IMR-90 (cell line): ENCODE data around the gene AIRE. TPM values are rescaled to one million over a fixed set of nuclear protein-coding genes. Genes with fewer than 3 reads are reported as not detected.

ENCODE experiments used
- ATAC-seq: fragments of 200-7000 bp; cut with Tn5 transposase; 2 replicates; pipeline ENCODE4 v1.9.1; 2020; ENCODE audit warnings: low read depth, mild to moderate bottlenecking, moderate library complexity
- BruUV-seq: library from RNA; stranded (reverse); fragments of 400-500 nt; replicated peaks from 2 replicates; lab custom pipeline; 2021; lab: Mats Ljungman, UMichigan
- CTCF ChIA-PET: fragments of 300-600 bp; formaldehyde crosslinking; extraction: SDS; loops from one replicate; lab custom pipeline; 2021; ENCODE audit warnings: antibody characterized with exemption; lab: Yijun Ruan, JAX
- POLR2A ChIA-PET: fragments of 300-600 bp; sonication (Branson Sonifier 250); formaldehyde crosslinking; loops from one replicate; lab custom pipeline; 2022; ENCODE audit warnings: antibody characterized with exemption; ENCODE audit not compliant: unreplicated experiment; lab: Charles Lee
- DNase-seq: peaks from one replicate; pipeline ENCODE4 v3.0.0; 2013
- H2AFZ ChIP-seq: replicated peaks from 2 replicates; pipeline ENCODE3; 2013; ENCODE audit warnings: low read length, mild to moderate bottlenecking; ENCODE audit not compliant: poor library complexity
- H2AK5ac ChIP-seq: 2 replicates; pipeline ENCODE4 v1.6.1; 2013; ENCODE audit warnings: low read depth, low read length, inconsistent platforms
- H2AK9ac ChIP-seq: replicated peaks from 2 replicates; pipeline ENCODE3; 2013; ENCODE audit warnings: mild to moderate bottlenecking, low read depth, low read length, moderate library complexity; ENCODE audit not compliant: poor library complexity
- H2BK120ac ChIP-seq: 2 replicates; pipeline ENCODE4 v1.6.1; 2013; ENCODE audit warnings: low read depth, low read length, inconsistent platforms
- H2BK15ac ChIP-seq: 3 replicates; pipeline ENCODE4 v1.6.1; 2013; ENCODE audit warnings: low read depth, low read length, inconsistent platforms
- H2BK20ac ChIP-seq: 2 replicates; pipeline ENCODE4 v1.6.1; 2013; ENCODE audit warnings: low read depth, mild to moderate bottlenecking, inconsistent platforms, low read length, moderate library complexity
- H2BK5ac ChIP-seq: 2 replicates; pipeline ENCODE4 v1.6.1; 2013; ENCODE audit warnings: mild to moderate bottlenecking, low read depth, low read length, inconsistent platforms; ENCODE audit not compliant: poor library complexity, severe bottlenecking
- H3K14ac ChIP-seq: replicated peaks from 2 replicates; pipeline ENCODE4 v1.6.1; 2013; ENCODE audit warnings: low read depth, low read length, inconsistent platforms
- H3K18ac ChIP-seq: 2 replicates; pipeline ENCODE4 v1.6.1; 2013; ENCODE audit warnings: low read depth, low read length, control low read depth
- H3K23ac ChIP-seq: 2 replicates; pipeline ENCODE4 v1.6.1; 2013; ENCODE audit warnings: low read depth, low read length, inconsistent platforms
- H3K27ac ChIP-seq: 2 replicates; pipeline ENCODE4 v1.5.1; 2013; ENCODE audit warnings: mild to moderate bottlenecking, control low read depth, low read length; ENCODE audit not compliant: insufficient read depth
- H3K27me3 ChIP-seq: 2 replicates; pipeline ENCODE4 v1.6.1; 2013; ENCODE audit warnings: low read length; ENCODE audit not compliant: control insufficient read depth, insufficient read depth
- H3K36me3 ChIP-seq: 2 replicates; pipeline ENCODE4 v1.6.1; 2013; ENCODE audit warnings: low read length, mixed read lengths; ENCODE audit not compliant: control insufficient read depth, insufficient read depth
- H3K4ac ChIP-seq: 2 replicates; pipeline ENCODE4 v1.6.1; 2013; ENCODE audit warnings: low read depth, low read length, inconsistent platforms
- H3K4me1 ChIP-seq: 2 replicates; pipeline ENCODE4 v1.6.1; 2013; ENCODE audit warnings: low read length, mixed read lengths; ENCODE audit not compliant: control insufficient read depth, insufficient read depth
- H3K4me2 ChIP-seq: 2 replicates; pipeline ENCODE4 v1.6.1; 2013; ENCODE audit warnings: low read depth, mild to moderate bottlenecking, control low read depth, low read length, moderate library complexity
- H3K4me3 ChIP-seq: 2 replicates; pipeline ENCODE4 v1.5.1; 2013; ENCODE audit warnings: low read depth, mild to moderate bottlenecking, control low read depth, low read length, moderate library complexity; ENCODE audit not compliant: insufficient read depth
- H3K56ac ChIP-seq: 2 replicates; pipeline ENCODE4 v1.6.1; 2013; ENCODE audit warnings: low read length, inconsistent platforms; ENCODE audit not compliant: insufficient read depth; ENCODE audit errors: extremely low read depth
- H3K79me1 ChIP-seq, 2 experiments: 2 replicates each; pipeline ENCODE4 v1.6.1; 2013; ENCODE audit warnings: low read length in 2 of 2, inconsistent platforms in 1 of 2, low read depth in 1 of 2
- H3K9ac ChIP-seq: 2 replicates; pipeline ENCODE4 v1.6.1; 2013; ENCODE audit warnings: low read depth, low read length, control low read depth
- H3K9me1 ChIP-seq: 2 replicates; pipeline ENCODE4 v1.6.1; 2013; ENCODE audit warnings: low read length, inconsistent platforms; ENCODE audit not compliant: insufficient read depth
- H3K9me3 ChIP-seq: 2 replicates; pipeline ENCODE4 v1.6.1; 2013; ENCODE audit warnings: low read length; ENCODE audit not compliant: control insufficient read depth, insufficient read depth
- H4K20me1 ChIP-seq: 2 replicates; pipeline ENCODE4 v1.6.1; 2013; ENCODE audit warnings: low read length, inconsistent platforms; ENCODE audit not compliant: insufficient read depth
- H4K5ac ChIP-seq: 2 replicates; pipeline ENCODE4 v1.6.1; 2013; ENCODE audit warnings: mild to moderate bottlenecking, low read depth, low read length, control low read depth
- H4K8ac ChIP-seq, 2 experiments: 2 replicates each; pipeline ENCODE4 v1.6.1; 2013; ENCODE audit warnings: low read depth in 2 of 2, low read length in 2 of 2, control low read depth in 1 of 2, inconsistent platforms in 1 of 2
- H4K91ac ChIP-seq: 2 replicates; pipeline ENCODE4 v1.6.1; 2013; ENCODE audit warnings: low read depth, low read length, inconsistent platforms; ENCODE audit not compliant: insufficient read depth
- BHLHE40 ChIP-seq: fragments of 150-350 bp; IDR thresholded peaks from 2 replicates; pipeline ENCODE4 v1.6.1; 2016; ENCODE audit warnings: mild to moderate bottlenecking, low read depth, low read length
- CEBPB ChIP-seq: IDR thresholded peaks from 2 replicates; pipeline ENCODE4 v1.6.1; 2012; ENCODE audit warnings: low read depth, low read length, improper control_type of control experiment
- CHD1 ChIP-seq: IDR thresholded peaks from 2 replicates; pipeline ENCODE4 v1.6.1; 2012; ENCODE audit warnings: low read depth, low read length, improper control_type of control experiment
- MAFK ChIP-seq: IDR thresholded peaks from 2 replicates; pipeline ENCODE4 v1.6.1; 2012; ENCODE audit warnings: low read depth, low read length, improper control_type of control experiment
- MAZ ChIP-seq: IDR thresholded peaks from 2 replicates; pipeline ENCODE4 v1.6.1; 2012; ENCODE audit warnings: low read depth, mild to moderate bottlenecking, low read length, improper control_type of control experiment, moderate library complexity, borderline replicate concordance
- MXI1 ChIP-seq: IDR thresholded peaks from 2 replicates; pipeline ENCODE4 v1.6.1; 2012; ENCODE audit warnings: low read depth, mild to moderate bottlenecking, low read length, moderate library complexity, borderline replicate concordance
- NFE2L2 ChIP-seq: fragments of 150-350 bp; IDR thresholded peaks from 2 replicates; pipeline ENCODE4 v1.6.1; 2016; ENCODE audit warnings: low read depth, mild to moderate bottlenecking, low read length
- POLR2A ChIP-seq: IDR thresholded peaks from 2 replicates; pipeline ENCODE4 v1.6.1; 2012; ENCODE audit warnings: mild to moderate bottlenecking, low read depth, low read length
- RAD21 ChIP-seq: IDR thresholded peaks from 2 replicates; pipeline ENCODE4 v1.6.1; 2012; ENCODE audit warnings: low read length, improper control_type of control experiment
- RCOR1 ChIP-seq: IDR thresholded peaks from 2 replicates; pipeline ENCODE4 v1.6.1; 2012; ENCODE audit warnings: mild to moderate bottlenecking, low read length, improper control_type of control experiment; ENCODE audit not compliant: insufficient replicate concordance
- RFX5 ChIP-seq: IDR thresholded peaks from 2 replicates; pipeline ENCODE4 v1.8.0; 2012; ENCODE audit warnings: low read depth, mild to moderate bottlenecking, low read length, moderate library complexity
- SMC3 ChIP-seq: fragments of 150-350 bp; IDR thresholded peaks from 2 replicates; pipeline ENCODE4 v1.6.1; 2016; ENCODE audit warnings: low read depth, mild to moderate bottlenecking, antibody characterized with exemption, low read length, moderate library complexity
- WGBS, 2 experiments: methylation state at CpG; one replicate each; pipeline versions ENCODE4 v1.1.5 to v1.1.7; 2013; ENCODE audit warnings: missing lambda C conversion rate in 2 of 2; ENCODE audit not compliant: insufficient read length in 1 of 2; ENCODE audit errors: extremely low coverage in 2 of 2; 5-methylcytosine and 5-hydroxymethylcytosine counted together
- dilution Hi-C: fragments of 300-500 bp; cut with HindIII; formaldehyde crosslinking; loops from one replicate; pipeline ENCODE4 v1.14.3; 2018; ENCODE audit warnings: low sequenced_read_pairs; ENCODE audit not compliant: unreplicated experiment
- in situ Hi-C: fragments of 300-500 bp; cut with MboI; formaldehyde crosslinking; loops from 3 replicates; pipeline ENCODE4 v1.14.3; 2019; ENCODE audit warnings: low sequenced_read_pairs, inconsistent platforms, mixed read lengths
- intact Hi-C: fragments of 100-400 bp; cut with micrococcal nuclease; formaldehyde crosslinking; loops from 2 replicates; pipeline ENCODE4 v1.10.0; 2022
- polyA plus RNA-seq, 3 experiments: library from polyadenylated mRNA; depleted of rRNA; stranded (reverse); fragments of >200 nt; gene quantifications; 2 replicates each; pipeline ENCODE4 v1.2.3, GENCODE V29; 2012; ENCODE audit warnings: low replicate concordance in 1 of 3
- total RNA-seq: library from RNA; depleted of rRNA; stranded (reverse); fragments of >200 nt; gene quantifications from 2 replicates; pipeline ENCODE4 v1.2.3, GENCODE V29; 2012
- TF ChIP-seq, protein P1 (sequence below): fragments of 150-350 bp; IDR thresholded peaks from 2 replicates; pipeline ENCODE4 v1.6.1; 2016; ENCODE audit warnings: low read depth, mild to moderate bottlenecking, low read length, moderate library complexity, borderline replicate concordance
- TF ChIP-seq, protein P2 (sequence below): conservative IDR thresholded peaks from 2 replicates; pipeline ENCODE4 v1.5.1; 2012; ENCODE audit warnings: mild to moderate bottlenecking, low read depth, low read length, improper control_type of control experiment

AIRE gene
- total and polyA plus RNA-seq, 2 of the 4 experiments (the other 2 are of a cell fraction) = 0.05 TPM; not detected in 1

DNA sequence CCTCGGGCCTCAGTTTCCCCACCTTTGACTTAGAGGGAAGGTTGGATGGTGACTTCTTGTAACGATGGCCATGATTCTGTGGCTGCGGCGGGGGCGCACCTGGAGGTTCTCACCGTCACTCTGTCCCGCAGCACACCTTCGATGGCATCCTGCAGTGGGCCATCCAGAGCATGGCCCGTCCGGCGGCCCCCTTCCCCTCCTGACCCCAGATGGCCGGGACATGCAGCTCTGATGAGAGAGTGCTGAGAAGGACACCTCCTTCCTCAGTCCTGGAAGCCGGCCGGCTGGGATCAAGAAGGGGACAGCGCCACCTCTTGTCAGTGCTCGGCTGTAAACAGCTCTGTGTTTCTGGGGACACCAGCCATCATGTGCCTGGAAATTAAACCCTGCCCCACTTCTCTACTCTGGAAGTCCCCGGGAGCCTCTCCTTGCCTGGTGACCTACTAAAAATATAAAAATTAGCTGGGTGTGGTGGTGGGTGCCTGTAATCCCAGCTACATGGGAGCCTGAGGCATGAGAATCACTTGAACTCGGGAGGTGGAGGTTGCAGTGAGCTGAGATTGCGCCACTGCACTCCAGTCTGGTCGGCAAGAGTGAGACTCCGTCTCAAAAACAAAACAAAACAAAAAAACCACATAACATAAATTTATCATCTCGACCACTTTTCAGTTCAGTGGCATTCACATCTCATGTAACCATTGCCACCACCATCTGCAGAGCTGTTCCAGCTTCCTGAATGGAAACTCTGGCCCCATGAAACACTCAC lies 12.0 kb downstream of the AIRE start:
- Histone ChIP-seq H4K8ac (no peak overlapping the region), H3K4ac (no peak overlapping the region), H3K23ac (no peak overlapping the region), H3K79me1 (peaks cover 8 to 18% of the 10 kb centered on the region in 2 experiments), H4K91ac (no peak overlapping the region), H3K27me3 (peaks cover 2% of the 10 kb centered on the region; the same call in 1 of the 2 replicates), H2BK120ac (no peak overlapping the region), H2AFZ (peak overlapping the region; percentile 57), H3K18ac (no peak overlapping the region), H3K9me3 (no peaks in the 10 kb centered on the region), H3K4me1 (peaks cover 15% of the 10 kb centered on the region; the same call in 1 of the 2 replicates), H2BK20ac (no peak overlapping the region), H3K9me1 (no peaks in the 10 kb centered on the region), H2BK5ac (no peak overlapping the region), H4K20me1 (peaks cover 22% of the 10 kb centered on the region), H3K36me3 (no peaks in the 10 kb centered on the region), H3K56ac (no peak overlapping the region), H3K4me3 (no peak overlapping the region), H3K27ac (no peak overlapping the region), H3K14ac (no peak overlapping the region), H4K5ac (no peak overlapping the region), H2AK9ac (no peak overlapping the region), H2AK5ac (peak overlapping the region; percentile 59; the same call in 1 of the 2 replicates), H3K4me2 (0 out of 2 replicates have a peak overlapping the region, but pooled peaks have one; percentile 9), H3K9ac (no peak overlapping the region), H2BK15ac (no peak overlapping the region)
- 35% methylated on average over 4 of the region's 22 CpGs; no CpG with 5 or more reads in 1 of the 2 experiments for WGBS, 2 experiments
- ChIA-PET CTCF (interaction anchor here (0.6 kb wide), 1 partner anchor 396 kb away, joined by 7 read pairs; no protein-coding TSS in a partner anchor), POLR2A (interaction anchor here (0.6 kb wide), 1 partner anchor 637 kb away, joined by 3 read pairs; no protein-coding TSS in a partner anchor)
- dilution Hi-C loops = no loop called here
- intact Hi-C loops = no loop called here
- no TSS peak for BruUV-seq
- DNase-seq = peak; percentile 76
- in situ Hi-C loops = no loop called here
- ATAC-seq = peak; percentile 50
- peak; percentile 95 for TF ChIP-seq RAD21
- TF ChIP-seq RCOR1 = no peak
- peak; percentile 69 for TF ChIP-seq CEBPB
- no peak for TF ChIP-seq NFE2L2
- no peak for TF ChIP-seq MXI1
- 0 out of 2 replicates have a peak, but pooled peaks have one; percentile 18 for TF ChIP-seq BHLHE40
- TF ChIP-seq POLR2A = peak; percentile 50; the same call in 1 of the 2 replicates
- peak; percentile 95 for TF ChIP-seq SMC3
- no peak for TF ChIP-seq MAZ
- TF ChIP-seq RFX5 = no peak
- TF ChIP-seq, protein P1, sequence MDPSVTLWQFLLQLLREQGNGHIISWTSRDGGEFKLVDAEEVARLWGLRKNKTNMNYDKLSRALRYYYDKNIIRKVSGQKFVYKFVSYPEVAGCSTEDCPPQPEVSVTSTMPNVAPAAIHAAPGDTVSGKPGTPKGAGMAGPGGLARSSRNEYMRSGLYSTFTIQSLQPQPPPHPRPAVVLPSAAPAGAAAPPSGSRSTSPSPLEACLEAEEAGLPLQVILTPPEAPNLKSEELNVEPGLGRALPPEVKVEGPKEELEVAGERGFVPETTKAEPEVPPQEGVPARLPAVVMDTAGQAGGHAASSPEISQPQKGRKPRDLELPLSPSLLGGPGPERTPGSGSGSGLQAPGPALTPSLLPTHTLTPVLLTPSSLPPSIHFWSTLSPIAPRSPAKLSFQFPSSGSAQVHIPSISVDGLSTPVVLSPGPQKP = no peak
- TF ChIP-seq CHD1 = no peak
- TF ChIP-seq, protein P2, sequence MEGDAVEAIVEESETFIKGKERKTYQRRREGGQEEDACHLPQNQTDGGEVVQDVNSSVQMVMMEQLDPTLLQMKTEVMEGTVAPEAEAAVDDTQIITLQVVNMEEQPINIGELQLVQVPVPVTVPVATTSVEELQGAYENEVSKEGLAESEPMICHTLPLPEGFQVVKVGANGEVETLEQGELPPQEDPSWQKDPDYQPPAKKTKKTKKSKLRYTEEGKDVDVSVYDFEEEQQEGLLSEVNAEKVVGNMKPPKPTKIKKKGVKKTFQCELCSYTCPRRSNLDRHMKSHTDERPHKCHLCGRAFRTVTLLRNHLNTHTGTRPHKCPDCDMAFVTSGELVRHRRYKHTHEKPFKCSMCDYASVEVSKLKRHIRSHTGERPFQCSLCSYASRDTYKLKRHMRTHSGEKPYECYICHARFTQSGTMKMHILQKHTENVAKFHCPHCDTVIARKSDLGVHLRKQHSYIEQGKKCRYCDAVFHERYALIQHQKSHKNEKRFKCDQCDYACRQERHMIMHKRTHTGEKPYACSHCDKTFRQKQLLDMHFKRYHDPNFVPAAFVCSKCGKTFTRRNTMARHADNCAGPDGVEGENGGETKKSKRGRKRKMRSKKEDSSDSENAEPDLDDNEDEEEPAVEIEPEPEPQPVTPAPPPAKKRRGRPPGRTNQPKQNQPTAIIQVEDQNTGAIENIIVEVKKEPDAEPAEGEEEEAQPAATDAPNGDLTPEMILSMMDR = peak; percentile 92
- TF ChIP-seq MAFK = no peak
